ENCODE results near the gene MRPL51. TPM values are rescaled to one million over a fixed set of nuclear protein-coding genes. Genes with fewer than 3 reads are reported as not detected.

The MRPL51 gene
- total and polyA plus RNA-seq, 2 donors (not counting 3 experiments of a cell fraction or from before 2014, with no cell fraction given), result 147 to 273 TPM

- H3K36me3 ChIP-seq (ENCODE audit: control insufficient read depth in 2 of 2, extremely low read depth in 1 of 2, insufficient read depth in 2 of 2, low read length in 2 of 2), result peaks cover 40 to 52% of the 10 kb centered on the region in 2 experiments
Observed at GRCh38 chr12:6526201-6526600, 33.1 kb upstream of the MRPL51 start.

More at GRCh38 chr12:6526201-6526600, 33.1 kb upstream of the MRPL51 start:
- DNase-seq (ENCODE audit: low read depth, low spot score) (no peak), FAIRE-seq (no peak)
- intact Hi-C loops (cut with micrococcal nuclease) (no loop called here), dilution Hi-C loops (cut with MboI; ENCODE audit: extremely low pct_ligation_motif_present, low sequenced_read_pairs) (no loop called here)
- Histone ChIP-seq H4K20me1 (replicated peaks; ENCODE audit: control insufficient read depth, extremely low read depth, insufficient read depth, low read length) (no peaks in the 10 kb centered on the region), H3K9me3 (replicated peaks; ENCODE audit: control insufficient read depth, insufficient read depth, low read length) (no peaks in the 10 kb centered on the region), H3K27ac (ENCODE audit: insufficient read depth, low read depth, low read length) (no peak overlapping the region), H3K9me1 (replicated peaks; ENCODE audit: control insufficient read depth, extremely low read depth, insufficient read depth, low read length) (no peaks in the 10 kb centered on the region), H3K79me2 (ENCODE audit: control insufficient read depth, insufficient read depth, low read length) (no peaks in the 10 kb centered on the region), H3K27me3 (ENCODE audit: control insufficient read depth in 2 of 2, insufficient read depth in 2 of 2, low read length in 2 of 2) (no peaks in the 10 kb centered on the region), H2AFZ (ENCODE audit: low read depth, low read length) (no peak overlapping the region), H3K9ac (replicated peaks; ENCODE audit: extremely low read depth, insufficient read depth, low read length) (no peak overlapping the region), H3K4me2 (ENCODE audit: insufficient read depth, low read length) (no peak overlapping the region), H3K4me1 (ENCODE audit: control insufficient read depth, extremely low read depth, insufficient read depth, low read length) (no peaks in the 10 kb centered on the region), H3K4me3 (replicated peaks in 1 of 3; ENCODE audit: insufficient read depth in 1 of 3, low read depth in 1 of 3, low read length in 3 of 3) (no peak overlapping the region)
- CTCF ChIA-PET, result no interaction called here
- TF ChIP-seq, protein P1, sequence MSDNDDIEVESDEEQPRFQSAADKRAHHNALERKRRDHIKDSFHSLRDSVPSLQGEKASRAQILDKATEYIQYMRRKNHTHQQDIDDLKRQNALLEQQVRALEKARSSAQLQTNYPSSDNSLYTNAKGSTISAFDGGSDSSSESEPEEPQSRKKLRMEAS (IDR thresholded peaks at IDR 0.05; ENCODE audit: insufficient read depth, insufficient read length), result no peak
- TF ChIP-seq GATA2 (IDR thresholded peaks at IDR 0.05; ENCODE audit: insufficient read depth, insufficient read length, low read depth, low read length) (no peak), POLR2AphosphoS5 (IDR thresholded peaks at IDR 0.05; ENCODE audit: insufficient read depth, low read depth, low read length) (no peak), EZH2 (IDR thresholded peaks at IDR 0.05; ENCODE audit: borderline replicate concordance, low read depth, low read length, severe bottlenecking) (no peak), CTCF (IDR thresholded peaks at IDR 0.05; ENCODE audit: extremely low read depth in 1 of 2, insufficient read depth in 1 of 2, low read depth in 1 of 2, low read length in 2 of 2) (no peak), MYC (IDR thresholded peaks at IDR 0.05; ENCODE audit: low read depth, low read length) (no peak), POLR2A (IDR thresholded peaks at IDR 0.05; ENCODE audit: low read depth, low read length) (no peak), JUN (IDR thresholded peaks at IDR 0.05; ENCODE audit: borderline replicate concordance, insufficient read depth, insufficient read length, low read depth) (no peak), FOS (IDR thresholded peaks at IDR 0.05; ENCODE audit: borderline replicate concordance, insufficient read depth, low read length) (no peak)
- BruUV-seq (replicated peaks), result no TSS peak
- POLR2A ChIA-PET, result no interaction called here

Data from endothelial cell of umbilical vein (primary cell).